ENCODE measurements around the gene COL6A1. TPM values are rescaled to one million over a fixed set of nuclear protein-coding genes. Genes with fewer than 3 reads are reported as not detected.

COL6A1 gene
- total and polyA plus RNA-seq, 2 of the 13 experiments (the other 11 are each of a cell fraction or from before 2014, with no cell fraction given): 3.1 to 4.8 TPM

- TF ChIP-seq HNF4G (IDR thresholded peaks at IDR 0.05; ENCODE audit: borderline replicate concordance, low read depth, low read length): no peak
- no peak for TF ChIP-seq HNF4G (CRISPR knock-in tag; IDR thresholded peaks at IDR 0.05; ENCODE audit: borderline replicate concordance, low read depth)
- no peak for TF ChIP-seq NAIF1 (CRISPR knock-in tag; IDR thresholded peaks at IDR 0.05; ENCODE audit: borderline replicate concordance)
- no peak for TF ChIP-seq ZFP90 (CRISPR knock-in tag; IDR thresholded peaks at IDR 0.05; ENCODE audit: borderline replicate concordance)
- TF ChIP-seq SOX6 (IDR thresholded peaks at IDR 0.05): no peak
- no peak for TF ChIP-seq SOX6 (CRISPR knock-in tag; IDR thresholded peaks at IDR 0.05)
- peak; percentile 73 for TF ChIP-seq FOSL2 (CRISPR knock-in tag; IDR thresholded peaks at IDR 0.05)
- no peak for TF ChIP-seq DBP (CRISPR knock-in tag; IDR thresholded peaks at IDR 0.05; ENCODE audit: not compliant biosample characterization)
- TF ChIP-seq ZNF414 (CRISPR knock-in tag; IDR thresholded peaks at IDR 0.05): no peak
- no peak for TF ChIP-seq ZNF607 (CRISPR knock-in tag; IDR thresholded peaks at IDR 0.05; ENCODE audit: borderline replicate concordance)
- TF ChIP-seq ZNF17 (CRISPR knock-in tag; IDR thresholded peaks at IDR 0.05): no peak
- TF ChIP-seq ZNF510 (CRISPR knock-in tag; IDR thresholded peaks at IDR 0.05; ENCODE audit: low read depth): no peak
- no peak for TF ChIP-seq ERF (CRISPR knock-in tag; IDR thresholded peaks at IDR 0.05)
- TF ChIP-seq POLR2AphosphoS2 (IDR thresholded peaks at IDR 0.05; ENCODE audit: low read depth, low read length): no peak
- TF ChIP-seq ZC3H13 (CRISPR knock-in tag; IDR thresholded peaks at IDR 0.05): no peak
- TF ChIP-seq MXD3 (CRISPR knock-in tag; IDR thresholded peaks at IDR 0.05): no peak
- peak; percentile 93 for TF ChIP-seq ZSCAN25 (CRISPR knock-in tag; IDR thresholded peaks at IDR 0.05)
- TF ChIP-seq JUN (CRISPR knock-in tag; IDR thresholded peaks at IDR 0.05): no peak
- peak; percentile 22; the same call in 1 of the 2 replicates for TF ChIP-seq HIVEP1 (CRISPR knock-in tag; IDR thresholded peaks at IDR 0.05)
- no peak for TF ChIP-seq HIC2 (CRISPR knock-in tag; IDR thresholded peaks at IDR 0.05; ENCODE audit: low read depth)
- TF ChIP-seq ATAD3A (CRISPR knock-in tag; IDR thresholded peaks at IDR 0.05): no peak
- peak; percentile 37 for TF ChIP-seq SPEN (CRISPR knock-in tag; IDR thresholded peaks at IDR 0.05; ENCODE audit: low read depth)
- 0 out of 2 replicates have a peak, but pooled peaks have one; percentile 19 for TF ChIP-seq ZNF451 (CRISPR knock-in tag; IDR thresholded peaks at IDR 0.05)
- no peak for TF ChIP-seq ZBTB7A (CRISPR knock-in tag; IDR thresholded peaks at IDR 0.05)
- TF ChIP-seq DNMT1 (CRISPR knock-in tag; IDR thresholded peaks at IDR 0.05): no peak
- no peak for TF ChIP-seq ZNF83 (CRISPR knock-in tag; IDR thresholded peaks at IDR 0.05; ENCODE audit: borderline replicate concordance)
These were observed at the start of gene COL6A1 (continued) for GRCh38 chr21:45981151-45982091.

Measured in HepG2 (cell line).